H1 (cell line): ENCODE results near the gene KSR2. TPM values are rescaled to one million over a fixed set of nuclear protein-coding genes. Genes with fewer than 3 reads are reported as not detected.

ENCODE experiments used
- CTCF ChIA-PET: fragments of 300-600 bp; sonication (Branson Sonifier 250); formaldehyde crosslinking; loops from one replicate; lab custom pipeline; 2021; ENCODE audit not compliant: partially characterized antibody; lab: Charles Lee
- POLR2A ChIA-PET: fragments of 300-600 bp; sonication (Branson Sonifier 250); formaldehyde crosslinking; loops from one replicate; lab custom pipeline; 2021; ENCODE audit warnings: inconsistent platforms; ENCODE audit not compliant: partially characterized antibody; lab: Charles Lee
- DNase-seq, 2 experiments: peaks; one replicate each; pipeline versions ENCODE4 v3.0.0 to v3.0.0-alpha.2; 2010 to 2022; ENCODE audit warnings: low spot score in 2 of 2, low read depth in 1 of 2, mixed read lengths in 1 of 2
- FAIRE-seq: peaks from 2 replicates; lab custom pipeline; 2011; peaks lifted over from hg19 to GRCh38; lab: Jason Lieb, UNC
- H2AFZ ChIP-seq: 2 replicates; pipeline ENCODE4 v1.8.1; 2012; ENCODE audit warnings: low read length, inconsistent platforms
- H2AK5ac ChIP-seq: 2 replicates; pipeline ENCODE4 v1.6.1; 2013; ENCODE audit warnings: low read depth, low read length
- H2BK120ac ChIP-seq: replicated peaks from 2 replicates; pipeline ENCODE3; 2013; ENCODE audit warnings: low read depth, low read length, inconsistent platforms
- H2BK12ac ChIP-seq: 2 replicates; pipeline ENCODE4 v1.6.1; 2013; ENCODE audit warnings: low read depth, low read length
- H2BK15ac ChIP-seq: 2 replicates; pipeline ENCODE4 v1.6.1; 2013; ENCODE audit warnings: low read length
- H2BK20ac ChIP-seq: 2 replicates; pipeline ENCODE4 v1.6.1; 2013; ENCODE audit warnings: low read length
- H2BK5ac ChIP-seq: 2 replicates; pipeline ENCODE4 v1.6.1; 2013; ENCODE audit warnings: low read depth, low read length
- H3K14ac ChIP-seq: 2 replicates; pipeline ENCODE4 v1.6.1; 2013; ENCODE audit warnings: inconsistent platforms; ENCODE audit not compliant: insufficient read length
- H3K18ac ChIP-seq: 2 replicates; pipeline ENCODE4 v1.6.1; 2013; ENCODE audit warnings: low read length; ENCODE audit errors: extremely low read depth
- H3K23ac ChIP-seq: 2 replicates; pipeline ENCODE4 v1.6.1; 2013; ENCODE audit warnings: inconsistent platforms; ENCODE audit not compliant: insufficient read length
- H3K23me2 ChIP-seq: 2 replicates; pipeline ENCODE4 v1.6.1; 2013; ENCODE audit warnings: low read depth, low read length
- H3K27ac ChIP-seq: 2 replicates; pipeline ENCODE4 v1.6.1; 2011; ENCODE audit warnings: low read depth, low read length, inconsistent platforms
- H3K27me3 ChIP-seq, 4 experiments: replicated peaks in 1 of 4; 1 replicate in 1 of 4; 2 replicates in 3 of 4; pipeline versions ENCODE4 v1.6.1 to v1.8.1; 2011 to 2013; ENCODE audit warnings: low read length in 3 of 4, mild to moderate bottlenecking in 3 of 4, inconsistent platforms in 2 of 4, mixed read lengths in 2 of 4, moderate library complexity in 1 of 4; ENCODE audit not compliant: control insufficient read depth in 3 of 4, insufficient read depth in 3 of 4; ENCODE audit errors: extremely low read depth in 1 of 4
- H3K36me3 ChIP-seq, 4 experiments: 2 replicates each; pipeline versions ENCODE4 v1.6.1 to v1.8.1; 2011 to 2013; ENCODE audit warnings: mild to moderate bottlenecking in 4 of 4, low read length in 3 of 4, moderate library complexity in 2 of 4, control low read depth in 1 of 4, inconsistent platforms in 1 of 4; ENCODE audit not compliant: insufficient read depth in 4 of 4, control insufficient read depth in 2 of 4
- H3K4ac ChIP-seq: replicated peaks from 2 replicates; pipeline ENCODE3; 2013; ENCODE audit warnings: low read length, low read depth, mixed read lengths, inconsistent platforms; ENCODE audit not compliant: insufficient read length
- H3K4me1 ChIP-seq, 4 experiments: replicated peaks in 1 of 4; 1 replicate in 1 of 4; 2 replicates in 3 of 4; pipeline versions ENCODE4 v1.6.1 to v1.8.1; 2011 to 2013; ENCODE audit warnings: low read length in 3 of 4, inconsistent platforms in 2 of 4, mixed read lengths in 1 of 4; ENCODE audit not compliant: insufficient read depth in 4 of 4, control insufficient read depth in 3 of 4
- H3K4me2 ChIP-seq, 2 experiments: 2 replicates each; pipeline versions ENCODE4 v1.6.1 to v1.8.1; 2011 to 2013; ENCODE audit warnings: low read depth in 2 of 2, low read length in 2 of 2, control low read depth in 1 of 2, inconsistent platforms in 1 of 2, mild to moderate bottlenecking in 1 of 2; ENCODE audit not compliant: insufficient read depth in 1 of 2
- H3K4me3 ChIP-seq, 4 experiments: fragments of 200-600, 300-600 bp in 1 of 4; sonication (generic), shearing (Covaris generic), sonication (Bioruptor Twin) in 1 of 4; 2 replicates each; pipeline versions ENCODE4 v1.5.1 to v1.8.1; 2011 to 2016; ENCODE audit warnings: low read length in 4 of 4, low read depth in 3 of 4, control low read depth in 2 of 4, inconsistent platforms in 2 of 4, mild to moderate bottlenecking in 2 of 4, mixed read lengths in 1 of 4, moderate library complexity in 1 of 4; ENCODE audit not compliant: insufficient read depth in 2 of 4; ENCODE audit errors: extremely low read depth in 1 of 4
- H3K56ac ChIP-seq: replicated peaks from 2 replicates; pipeline ENCODE3; 2013; ENCODE audit warnings: low read depth, mild to moderate bottlenecking, mixed read lengths, low read length, inconsistent platforms; ENCODE audit not compliant: insufficient read length
- H3K79me1 ChIP-seq: 2 replicates; pipeline ENCODE4 v1.6.1; 2013; ENCODE audit warnings: low read depth, low read length, control low read depth
- H3K79me2 ChIP-seq, 2 experiments: 2 replicates each; pipeline versions ENCODE4 v1.6.1 to v1.8.1; 2012 to 2013; ENCODE audit warnings: low read length in 2 of 2, mild to moderate bottlenecking in 2 of 2, inconsistent platforms in 1 of 2; ENCODE audit not compliant: insufficient read depth in 2 of 2, control insufficient read depth in 1 of 2
- H3K9ac ChIP-seq, 4 experiments: replicated peaks in 1 of 4; 1 replicate in 1 of 4; 2 replicates in 3 of 4; pipeline versions ENCODE4 v1.6.1 to v1.8.1; 2011 to 2013; ENCODE audit warnings: low read depth in 3 of 4, low read length in 3 of 4, control low read depth in 2 of 4, mild to moderate bottlenecking in 2 of 4, moderate library complexity in 2 of 4, inconsistent platforms in 1 of 4; ENCODE audit errors: extremely low read depth in 1 of 4
- H3K9me3 ChIP-seq, 2 experiments: 2 replicates each; pipeline versions ENCODE4 v1.6.1 to v1.8.1; 2012 to 2013; ENCODE audit warnings: mild to moderate bottlenecking in 2 of 2, moderate library complexity in 2 of 2, control low read depth in 1 of 2, inconsistent platforms in 1 of 2, low read depth in 1 of 2, low read length in 1 of 2, mixed read lengths in 1 of 2; ENCODE audit not compliant: insufficient read depth in 2 of 2
- H4K20me1 ChIP-seq, 2 experiments: replicated peaks in 1 of 2; 2 replicates each; pipeline versions ENCODE3 to v1.8.1; 2011 to 2013; ENCODE audit warnings: inconsistent platforms in 2 of 2, low read length in 2 of 2, mild to moderate bottlenecking in 1 of 2; ENCODE audit not compliant: insufficient read depth in 2 of 2, control insufficient read depth in 1 of 2
- H4K5ac ChIP-seq: 2 replicates; pipeline ENCODE4 v1.6.1; 2013; ENCODE audit warnings: low read length, low read depth, mixed read lengths, inconsistent platforms; ENCODE audit not compliant: insufficient read length
- H4K8ac ChIP-seq: 2 replicates; pipeline ENCODE4 v1.8.0; 2013; ENCODE audit warnings: mild to moderate bottlenecking, moderate library complexity, low read length, inconsistent platforms; ENCODE audit not compliant: insufficient read depth; ENCODE audit errors: extremely low read depth
- H4K91ac ChIP-seq: replicated peaks from 2 replicates; pipeline ENCODE3; 2013; ENCODE audit warnings: low read length, mixed read lengths, inconsistent platforms; ENCODE audit not compliant: insufficient read length
- BACH1 ChIP-seq: IDR thresholded peaks from 2 replicates; pipeline ENCODE4 v1.6.1; 2012; ENCODE audit warnings: low read length, improper control_type of control experiment
- CHD2 ChIP-seq: IDR thresholded peaks from 2 replicates; pipeline ENCODE4 v1.6.1; 2012; ENCODE audit warnings: low read length, improper control_type of control experiment
- CTCF ChIP-seq, 3 experiments: IDR thresholded peaks; 1 replicate in 2 of 3; 2 replicates in 1 of 3; pipeline versions ENCODE4 v1.5.1 to v1.6.1; 2011; ENCODE audit warnings: low read length in 3 of 3, mild to moderate bottlenecking in 3 of 3, inconsistent platforms in 2 of 3, low read depth in 1 of 3, moderate library complexity in 1 of 3; ENCODE audit not compliant: insufficient read depth in 1 of 3; ENCODE audit errors: control extremely low read depth in 1 of 3
- FOSL1 ChIP-seq: IDR thresholded peaks from 2 replicates; pipeline ENCODE4 v1.6.1; 2011; ENCODE audit warnings: mild to moderate bottlenecking, low read depth, low read length, moderate library complexity; ENCODE audit not compliant: insufficient read depth
- GTF2F1 ChIP-seq: IDR thresholded peaks from 2 replicates; pipeline ENCODE4 v1.6.1; 2012; ENCODE audit warnings: low read depth, low read length, improper control_type of control experiment, borderline replicate concordance
- JUND ChIP-seq: IDR thresholded peaks from 2 replicates; pipeline ENCODE4 v1.6.1; 2011; ENCODE audit warnings: mild to moderate bottlenecking, improper control_type of control experiment, low read length
- MAX ChIP-seq: IDR thresholded peaks from 2 replicates; pipeline ENCODE4 v1.6.1; 2012; ENCODE audit warnings: inconsistent platforms
- SIX5 ChIP-seq: IDR thresholded peaks from 2 replicates; pipeline ENCODE4 v1.6.1; 2011; ENCODE audit warnings: mild to moderate bottlenecking, low read depth, low read length
- TAF1 ChIP-seq: IDR thresholded peaks from 2 replicates; pipeline ENCODE4 v1.6.1; 2011; ENCODE audit warnings: mild to moderate bottlenecking, low read depth, low read length
- TAF7 ChIP-seq: optimal IDR thresholded peaks from 2 replicates; pipeline ENCODE3; 2011; ENCODE audit warnings: low read depth, mild to moderate bottlenecking, inconsistent platforms, low read length, moderate library complexity, borderline replicate concordance
- polyA plus RNA-seq, 7 experiments: library from polyadenylated mRNA; depleted of rRNA in 3 of 7; stranded (reverse) in 5 of 7; unstranded in 2 of 7; fragments of >200 nt in 5 of 7; fragments of 200-250 nt in 2 of 7; gene quantifications; 1 replicate in 5 of 7; 2 replicates in 1 of 7; 4 replicates in 1 of 7; pipeline versions ENCODE4 v1.2.1 to v1.2.3, GENCODE V29; 2011 to 2013; ENCODE audit warnings: missing spikeins in 2 of 7, mixed read lengths in 2 of 7
- total RNA-seq: library from RNA; stranded (reverse); fragmentation: NEBNext Ultra II Directional; extraction: Animal tissue kit (Norgen Biotek cat#: 25700); gene quantifications from 2 replicates; pipeline ENCODE4 v1.2.1, GENCODE V29; 2021

The KSR2 gene
- total and polyA plus RNA-seq, 2 of the 8 experiments (the other 6 are each of a cell fraction or from before 2014, with no cell fraction given): 0.74 to 2.2 TPM

- FAIRE-seq: no peak
- POLR2A ChIA-PET: interaction anchor here (9.0 kb wide), 1 partner anchor 15 kb away, joined by 113 read pairs; no protein-coding TSS in a partner anchor
- no peaks in the 10 kb centered on the region for H3K9me3 ChIP-seq
- no peak for DNase-seq
- H4K91ac ChIP-seq: no peak overlapping the region
- no peak overlapping the region for H2BK120ac ChIP-seq
- TF ChIP-seq CTCF (IDR thresholded peaks at IDR 0.05; ENCODE audit: control extremely low read depth in 1 of 3, insufficient read depth in 1 of 3, low read depth in 1 of 3, low read length in 3 of 3) (no peak), JUND (no peak), CHD2 (no peak), BACH1 (no peak), FOSL1 (no peak), TAF1 (no peak), SIX5 (no peak), MAX (no peak), TAF7 (no peak), GTF2F1 (no peak)
- no peak overlapping the region for H2BK15ac ChIP-seq
- peaks cover 0 to 2% of the 10 kb centered on the region in 2 experiments for H4K20me1 ChIP-seq
- H3K23me2 ChIP-seq: peaks cover 3% of the 10 kb centered on the region
- no peak overlapping the region for H2BK20ac ChIP-seq
- H3K56ac ChIP-seq: no peak overlapping the region
- H2BK5ac ChIP-seq: no peak overlapping the region
- H4K8ac ChIP-seq: no peak overlapping the region
- H2AFZ ChIP-seq: no peak overlapping the region
- peaks cover 8 to 16% of the 10 kb centered on the region in 2 experiments; a peak in 3 of 4 replicates for H3K79me2 ChIP-seq
- no peak overlapping the region for H3K27ac ChIP-seq
- no peaks in the 10 kb centered on the region; a peak in 1 of 7 replicates for H3K4me1 ChIP-seq
- no peak overlapping the region for H2BK12ac ChIP-seq
- H3K14ac ChIP-seq: no peak overlapping the region
- H3K9ac ChIP-seq: 0 out of 7 replicates have a peak overlapping the region, but pooled peaks of 1 of the 4 experiments have one; percentile 93
- H3K36me3 ChIP-seq: peaks cover 8 to 43% (median 32%) of the 10 kb centered on the region in 4 experiments
- no peak overlapping the region for H2AK5ac ChIP-seq
- no peak overlapping the region for H3K4ac ChIP-seq
- peak overlapping the region; percentile 75 to 84; a peak in 2 of 4 replicates for H3K4me2 ChIP-seq
- H4K5ac ChIP-seq: no peak overlapping the region
- no peak overlapping the region for H3K18ac ChIP-seq
- CTCF ChIA-PET: interaction anchor here (1.0 to 2.9 kb wide), 4 partner anchors 12 to 143 kb away, joined by 3 to 16 read pairs (median 3); no protein-coding TSS in a partner anchor
- H3K23ac ChIP-seq: no peak overlapping the region
- no peaks in the 10 kb centered on the region for H3K79me1 ChIP-seq
- H3K4me3 ChIP-seq: peak overlapping the region in 2 of 4 experiments; percentile 70 to 88; a peak in 2 of 8 replicates
- H3K27me3 ChIP-seq: no peaks in the 10 kb centered on the region
Measured at GRCh38 chr12:118017926-118018325, 49.1 kb upstream of the KSR2 start.
